ENCODE measurements around the gene EAF1.
"Not testable (repeated sequence)": the region's sequence is repeated elsewhere in the genome, so short reads cannot be mapped to it uniquely, and the experiment has no call there.

GRCh38 chr3:15398731-15399133, 28.7 kb upstream of the EAF1 start:
- not testable (repeated sequence) for TF ChIP-seq CTCF, POLR2A, POLR2AphosphoS5 (IDR thresholded peaks at IDR 0.05)
